GM12878 (cell line): ENCODE data around the gene KPNA3. TPM values are rescaled to one million over a fixed set of nuclear protein-coding genes. Genes with fewer than 3 reads are reported as not detected.

Source experiments
- ATF7 ChIP-seq: fragments of 450-650 bp; IDR thresholded peaks from 2 replicates; pipeline ENCODE4 v1.6.1; 2016; ENCODE audit warnings: low read depth, mild to moderate bottlenecking
- BACH1 ChIP-seq: fragments of 450-650 bp; IDR thresholded peaks from 2 replicates; pipeline ENCODE4 v1.6.1; 2017; ENCODE audit warnings: mild to moderate bottlenecking, borderline replicate concordance
- IRF4 ChIP-seq: IDR thresholded peaks from 2 replicates; pipeline ENCODE4 v1.6.1; 2011; ENCODE audit warnings: low read depth, low read length
- MTA2 ChIP-seq: fragments of 450-650 bp; IDR thresholded peaks from 2 replicates; pipeline ENCODE4 v1.6.1; 2016; ENCODE audit warnings: low read depth, mild to moderate bottlenecking, moderate library complexity
- SPI1 ChIP-seq: IDR thresholded peaks from 2 replicates; pipeline ENCODE4 v1.6.1; 2011; ENCODE audit warnings: low read depth, mild to moderate bottlenecking, low read length, moderate library complexity, borderline replicate concordance; ENCODE audit not compliant: insufficient read depth
- ZNF622 ChIP-seq: fragments of 450-650 bp; IDR thresholded peaks from 2 replicates; pipeline ENCODE4 v1.6.1; 2017; ENCODE audit warnings: mild to moderate bottlenecking, inconsistent platforms
- polyA plus RNA-seq, 11 experiments: library from polyadenylated mRNA; depleted of rRNA in 4 of 11; unstranded in 6 of 11; stranded (reverse) in 5 of 11; fragments of >200 nt; fragmentation: Nextera tagmentation in 4 of 11; fragmentation: Illumina TruSeq in 1 of 11; extraction: Ambion mirVana in 4 of 11; extraction: Trizol in 1 of 11; gene quantifications; 1 replicate in 1 of 11; 2 replicates in 10 of 11; pipeline versions ENCODE4 v1.2.1 to v1.2.3, GENCODE V29; 2011 to 2016; ENCODE audit warnings: inconsistent platforms in 2 of 11, missing spikeins in 2 of 11, low read depth in 1 of 11
- total RNA-seq, 4 experiments: library from RNA; depleted of rRNA in 3 of 4; stranded (reverse); fragments of >200 nt in 3 of 4; fragmentation: Illumina TruSeq in 1 of 4; extraction: Trizol in 1 of 4; gene quantifications; 2 replicates each; pipeline versions ENCODE4 v1.2.1 to v1.2.3, GENCODE V29; 2013 to 2021
- TF ChIP-seq, protein P1 (sequence below): IDR thresholded peaks from 2 replicates; pipeline ENCODE4 v1.6.1; 2012; ENCODE audit warnings: improper control_type of control experiment, low read depth, low read length; ENCODE audit not compliant: insufficient replicate concordance
- TF ChIP-seq, protein P2 (sequence below): fragments of 450-650 bp; IDR thresholded peaks from 2 replicates; pipeline ENCODE4 v1.6.1; 2018; ENCODE audit warnings: borderline replicate concordance, mild to moderate bottlenecking; ENCODE audit not compliant: partially characterized antibody
- TF ChIP-seq, protein P3 (sequence below): fragments of 450-650 bp; IDR thresholded peaks from 2 replicates; pipeline ENCODE4 v1.6.1; 2017; ENCODE audit warnings: antibody characterized with exemption, mild to moderate bottlenecking, moderate library complexity
- TF ChIP-seq, protein P4 (sequence below): fragments of 450-650 bp; formaldehyde crosslinking; IDR thresholded peaks from 2 replicates; pipeline ENCODE4 v1.5.0; 2022; ENCODE audit warnings: mild to moderate bottlenecking, missing genetic modification characterization

The KPNA3 gene
- total and polyA plus RNA-seq, 10 of the 15 experiments (the other 5 are each of a cell fraction or from before 2014, with no cell fraction given) = 23.3 to 50.5 (median 31.1) TPM

DNA sequence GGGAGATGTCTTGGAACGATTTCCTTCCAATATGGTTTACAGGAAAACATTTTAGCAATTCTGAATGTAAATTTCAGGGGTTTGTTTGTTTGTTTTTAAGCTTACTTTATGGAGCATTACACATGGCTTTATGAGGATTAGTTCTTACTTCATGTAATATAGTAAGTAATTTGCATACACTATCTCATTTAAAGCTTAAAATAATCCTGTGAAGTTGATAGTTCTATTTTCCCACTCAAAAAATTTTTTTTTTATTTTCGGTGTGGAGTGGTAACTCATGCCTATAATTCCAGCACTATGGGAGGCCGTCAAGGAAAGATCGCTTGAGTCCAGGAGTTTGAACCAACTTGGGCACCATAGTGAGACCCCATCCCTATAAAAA lies 19.0 kb upstream of the KPNA3 start (continued):
- TF ChIP-seq, protein P1, sequence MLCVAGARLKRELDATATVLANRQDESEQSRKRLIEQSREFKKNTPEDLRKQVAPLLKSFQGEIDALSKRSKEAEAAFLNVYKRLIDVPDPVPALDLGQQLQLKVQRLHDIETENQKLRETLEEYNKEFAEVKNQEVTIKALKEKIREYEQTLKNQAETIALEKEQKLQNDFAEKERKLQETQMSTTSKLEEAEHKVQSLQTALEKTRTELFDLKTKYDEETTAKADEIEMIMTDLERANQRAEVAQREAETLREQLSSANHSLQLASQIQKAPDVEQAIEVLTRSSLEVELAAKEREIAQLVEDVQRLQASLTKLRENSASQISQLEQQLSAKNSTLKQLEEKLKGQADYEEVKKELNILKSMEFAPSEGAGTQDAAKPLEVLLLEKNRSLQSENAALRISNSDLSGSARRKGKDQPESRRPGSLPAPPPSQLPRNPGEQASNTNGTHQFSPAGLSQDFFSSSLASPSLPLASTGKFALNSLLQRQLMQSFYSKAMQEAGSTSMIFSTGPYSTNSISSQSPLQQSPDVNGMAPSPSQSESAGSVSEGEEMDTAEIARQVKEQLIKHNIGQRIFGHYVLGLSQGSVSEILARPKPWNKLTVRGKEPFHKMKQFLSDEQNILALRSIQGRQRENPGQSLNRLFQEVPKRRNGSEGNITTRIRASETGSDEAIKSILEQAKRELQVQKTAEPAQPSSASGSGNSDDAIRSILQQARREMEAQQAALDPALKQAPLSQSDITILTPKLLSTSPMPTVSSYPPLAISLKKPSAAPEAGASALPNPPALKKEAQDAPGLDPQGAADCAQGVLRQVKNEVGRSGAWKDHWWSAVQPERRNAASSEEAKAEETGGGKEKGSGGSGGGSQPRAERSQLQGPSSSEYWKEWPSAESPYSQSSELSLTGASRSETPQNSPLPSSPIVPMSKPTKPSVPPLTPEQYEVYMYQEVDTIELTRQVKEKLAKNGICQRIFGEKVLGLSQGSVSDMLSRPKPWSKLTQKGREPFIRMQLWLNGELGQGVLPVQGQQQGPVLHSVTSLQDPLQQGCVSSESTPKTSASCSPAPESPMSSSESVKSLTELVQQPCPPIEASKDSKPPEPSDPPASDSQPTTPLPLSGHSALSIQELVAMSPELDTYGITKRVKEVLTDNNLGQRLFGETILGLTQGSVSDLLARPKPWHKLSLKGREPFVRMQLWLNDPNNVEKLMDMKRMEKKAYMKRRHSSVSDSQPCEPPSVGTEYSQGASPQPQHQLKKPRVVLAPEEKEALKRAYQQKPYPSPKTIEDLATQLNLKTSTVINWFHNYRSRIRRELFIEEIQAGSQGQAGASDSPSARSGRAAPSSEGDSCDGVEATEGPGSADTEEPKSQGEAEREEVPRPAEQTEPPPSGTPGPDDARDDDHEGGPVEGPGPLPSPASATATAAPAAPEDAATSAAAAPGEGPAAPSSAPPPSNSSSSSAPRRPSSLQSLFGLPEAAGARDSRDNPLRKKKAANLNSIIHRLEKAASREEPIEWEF = no peak
- TF ChIP-seq ATF7 (no peak), BACH1 (no peak), ZNF622 (no peak), MTA2 (no peak), IRF4 (no peak), SPI1 (no peak)
- TF ChIP-seq, protein P2, sequence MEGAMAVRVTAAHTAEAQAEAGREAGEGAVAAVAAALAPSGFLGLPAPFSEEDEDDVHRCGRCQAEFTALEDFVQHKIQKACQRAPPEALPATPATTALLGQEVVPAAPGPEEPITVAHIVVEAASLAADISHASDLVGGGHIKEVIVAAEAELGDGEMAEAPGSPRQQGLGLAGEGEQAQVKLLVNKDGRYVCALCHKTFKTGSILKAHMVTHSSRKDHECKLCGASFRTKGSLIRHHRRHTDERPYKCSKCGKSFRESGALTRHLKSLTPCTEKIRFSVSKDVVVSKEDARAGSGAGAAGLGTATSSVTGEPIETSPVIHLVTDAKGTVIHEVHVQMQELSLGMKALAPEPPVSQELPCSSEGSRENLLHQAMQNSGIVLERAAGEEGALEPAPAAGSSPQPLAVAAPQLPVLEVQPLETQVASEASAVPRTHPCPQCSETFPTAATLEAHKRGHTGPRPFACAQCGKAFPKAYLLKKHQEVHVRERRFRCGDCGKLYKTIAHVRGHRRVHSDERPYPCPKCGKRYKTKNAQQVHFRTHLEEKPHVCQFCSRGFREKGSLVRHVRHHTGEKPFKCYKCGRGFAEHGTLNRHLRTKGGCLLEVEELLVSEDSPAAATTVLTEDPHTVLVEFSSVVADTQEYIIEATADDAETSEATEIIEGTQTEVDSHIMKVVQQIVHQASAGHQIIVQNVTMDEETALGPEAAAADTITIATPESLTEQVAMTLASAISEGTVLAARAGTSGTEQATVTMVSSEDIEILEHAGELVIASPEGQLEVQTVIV = no peak
- TF ChIP-seq, protein P3, sequence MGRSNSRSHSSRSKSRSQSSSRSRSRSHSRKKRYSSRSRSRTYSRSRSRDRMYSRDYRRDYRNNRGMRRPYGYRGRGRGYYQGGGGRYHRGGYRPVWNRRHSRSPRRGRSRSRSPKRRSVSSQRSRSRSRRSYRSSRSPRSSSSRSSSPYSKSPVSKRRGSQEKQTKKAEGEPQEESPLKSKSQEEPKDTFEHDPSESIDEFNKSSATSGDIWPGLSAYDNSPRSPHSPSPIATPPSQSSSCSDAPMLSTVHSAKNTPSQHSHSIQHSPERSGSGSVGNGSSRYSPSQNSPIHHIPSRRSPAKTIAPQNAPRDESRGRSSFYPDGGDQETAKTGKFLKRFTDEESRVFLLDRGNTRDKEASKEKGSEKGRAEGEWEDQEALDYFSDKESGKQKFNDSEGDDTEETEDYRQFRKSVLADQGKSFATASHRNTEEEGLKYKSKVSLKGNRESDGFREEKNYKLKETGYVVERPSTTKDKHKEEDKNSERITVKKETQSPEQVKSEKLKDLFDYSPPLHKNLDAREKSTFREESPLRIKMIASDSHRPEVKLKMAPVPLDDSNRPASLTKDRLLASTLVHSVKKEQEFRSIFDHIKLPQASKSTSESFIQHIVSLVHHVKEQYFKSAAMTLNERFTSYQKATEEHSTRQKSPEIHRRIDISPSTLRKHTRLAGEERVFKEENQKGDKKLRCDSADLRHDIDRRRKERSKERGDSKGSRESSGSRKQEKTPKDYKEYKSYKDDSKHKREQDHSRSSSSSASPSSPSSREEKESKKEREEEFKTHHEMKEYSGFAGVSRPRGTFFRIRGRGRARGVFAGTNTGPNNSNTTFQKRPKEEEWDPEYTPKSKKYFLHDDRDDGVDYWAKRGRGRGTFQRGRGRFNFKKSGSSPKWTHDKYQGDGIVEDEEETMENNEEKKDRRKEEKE = no peak
- TF ChIP-seq, protein P4, sequence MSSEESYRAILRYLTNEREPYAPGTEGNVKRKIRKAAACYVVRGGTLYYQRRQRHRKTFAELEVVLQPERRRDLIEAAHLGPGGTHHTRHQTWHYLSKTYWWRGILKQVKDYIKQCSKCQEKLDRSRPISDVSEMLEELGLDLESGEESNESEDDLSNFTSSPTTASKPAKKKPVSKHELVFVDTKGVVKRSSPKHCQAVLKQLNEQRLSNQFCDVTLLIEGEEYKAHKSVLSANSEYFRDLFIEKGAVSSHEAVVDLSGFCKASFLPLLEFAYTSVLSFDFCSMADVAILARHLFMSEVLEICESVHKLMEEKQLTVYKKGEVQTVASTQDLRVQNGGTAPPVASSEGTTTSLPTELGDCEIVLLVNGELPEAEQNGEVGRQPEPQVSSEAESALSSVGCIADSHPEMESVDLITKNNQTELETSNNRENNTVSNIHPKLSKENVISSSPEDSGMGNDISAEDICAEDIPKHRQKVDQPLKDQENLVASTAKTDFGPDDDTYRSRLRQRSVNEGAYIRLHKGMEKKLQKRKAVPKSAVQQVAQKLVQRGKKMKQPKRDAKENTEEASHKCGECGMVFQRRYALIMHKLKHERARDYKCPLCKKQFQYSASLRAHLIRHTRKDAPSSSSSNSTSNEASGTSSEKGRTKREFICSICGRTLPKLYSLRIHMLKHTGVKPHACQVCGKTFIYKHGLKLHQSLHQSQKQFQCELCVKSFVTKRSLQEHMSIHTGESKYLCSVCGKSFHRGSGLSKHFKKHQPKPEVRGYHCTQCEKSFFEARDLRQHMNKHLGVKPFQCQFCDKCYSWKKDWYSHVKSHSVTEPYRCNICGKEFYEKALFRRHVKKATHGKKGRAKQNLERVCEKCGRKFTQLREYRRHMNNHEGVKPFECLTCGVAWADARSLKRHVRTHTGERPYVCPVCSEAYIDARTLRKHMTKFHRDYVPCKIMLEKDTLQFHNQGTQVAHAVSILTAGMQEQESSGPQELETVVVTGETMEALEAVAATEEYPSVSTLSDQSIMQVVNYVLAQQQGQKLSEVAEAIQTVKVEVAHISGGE = no peak
